HAP-1 (cell line): ENCODE measurements around the gene ZNF689.
"Not testable (repeated sequence)": the region's sequence is repeated elsewhere in the genome, so short reads cannot be mapped to it uniquely, and the experiment has no call there.

Experiments used
- DNase-seq, 2 experiments: peaks; one replicate each; pipeline ENCODE4 v3.0.0-alpha.2; 2016 to 2020; ENCODE audit warnings: low spot score in 2 of 2
- H3K27me3 ChIP-seq: fragments of 250-450 bp; sonication (Bioruptor Pico); 2 replicates; pipeline ENCODE4 v1.5.1; 2020; ENCODE audit warnings: low read depth, mild to moderate bottlenecking, moderate library complexity
- H3K36me3 ChIP-seq: fragments of 250-450 bp; sonication (Bioruptor Pico); replicated peaks from 2 replicates; pipeline ENCODE4 v1.5.1; 2020; ENCODE audit warnings: mild to moderate bottlenecking
- H3K4me1 ChIP-seq: fragments of 250-450 bp; sonication (Bioruptor Pico); 2 replicates; pipeline ENCODE4 v1.5.1; 2020; ENCODE audit warnings: mild to moderate bottlenecking
- H3K4me3 ChIP-seq: fragments of 250-450 bp; sonication (Bioruptor Pico); 2 replicates; pipeline ENCODE4 v1.5.1; 2020; ENCODE audit warnings: mild to moderate bottlenecking, moderate library complexity
- H3K9me3 ChIP-seq: fragments of 250-450 bp; sonication (Bioruptor Pico); 2 replicates; pipeline ENCODE4 v1.5.1; 2020; ENCODE audit warnings: mild to moderate bottlenecking, moderate library complexity
- in situ Hi-C: fragments of 300-500 bp; cut with MboI; formaldehyde crosslinking; loops from 3 replicates; pipeline ENCODE4 v1.14.3; 2020; ENCODE audit warnings: low sequenced_read_pairs, inconsistent platforms, mixed read lengths

The ZNF689 gene

DNA sequence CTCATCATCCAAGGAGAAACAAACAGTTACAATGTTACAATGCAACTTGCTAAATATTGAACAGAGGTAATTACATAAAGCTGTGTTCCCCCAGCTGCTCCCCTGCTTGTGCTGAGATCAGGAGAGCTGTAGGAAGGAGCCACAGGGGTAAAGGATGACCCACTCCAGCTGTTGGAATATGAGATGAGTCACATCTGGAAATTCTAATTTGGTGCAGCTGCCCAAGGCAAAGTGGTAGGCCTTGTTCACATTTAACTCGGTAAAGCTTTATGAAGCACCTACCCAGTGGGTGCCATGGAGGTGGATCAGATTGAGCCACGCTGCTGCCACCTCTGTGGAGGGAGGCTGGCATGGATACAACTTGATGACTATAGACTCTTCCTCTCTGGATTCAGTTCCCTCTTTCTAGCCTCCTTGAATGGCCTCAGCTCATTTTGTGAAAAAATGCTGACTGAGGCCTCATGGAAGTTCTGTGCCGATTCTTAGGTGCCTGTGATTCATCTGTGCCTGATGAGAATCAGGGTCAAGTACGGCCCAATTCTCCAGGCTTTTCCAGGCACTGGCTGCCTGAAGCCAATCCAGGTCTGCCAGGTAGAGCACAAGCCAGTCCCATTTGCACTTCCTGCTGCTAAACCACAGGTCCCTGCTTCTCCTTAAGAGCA is 7.4 kb downstream of the ZNF689 start:
- in situ Hi-C loops: no loop called here
- DNase-seq: no peak
- Histone ChIP-seq H3K36me3 (peaks cover 43% of the 10 kb centered on the region), H3K9me3 (no peaks in the 10 kb centered on the region), H3K4me1 (no peaks in the 10 kb centered on the region), H3K27me3 (no peaks in the 10 kb centered on the region), H3K4me3 (no peak overlapping the region)

DNA sequence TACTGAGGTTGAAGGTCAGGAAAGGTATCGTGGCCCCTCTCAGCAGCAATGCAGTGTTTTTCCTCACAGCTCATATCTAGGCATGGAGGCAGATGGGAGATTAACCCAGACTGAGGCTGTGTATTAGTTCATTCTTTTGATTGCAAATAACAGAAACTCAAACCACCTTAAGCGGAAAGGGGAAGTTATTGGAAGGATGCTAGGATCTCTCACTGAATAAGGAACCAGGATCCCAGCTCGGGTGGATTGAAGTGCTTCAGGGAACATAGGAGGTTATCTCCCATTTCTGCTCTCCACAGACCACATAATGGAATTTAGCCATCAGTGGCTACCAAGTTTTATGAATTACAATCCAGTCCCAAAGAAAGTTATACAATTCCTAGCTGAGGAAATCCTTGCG is 8.2 kb downstream of the ZNF689 start:
- Histone ChIP-seq H3K4me1 (no peaks in the 10 kb centered on the region), H3K9me3 (no peaks in the 10 kb centered on the region), H3K4me3 (no peak overlapping the region), H3K27me3 (no peaks in the 10 kb centered on the region), H3K36me3 (peaks cover 37% of the 10 kb centered on the region)
- no peak for DNase-seq
- in situ Hi-C loops: no loop called here

DNA sequence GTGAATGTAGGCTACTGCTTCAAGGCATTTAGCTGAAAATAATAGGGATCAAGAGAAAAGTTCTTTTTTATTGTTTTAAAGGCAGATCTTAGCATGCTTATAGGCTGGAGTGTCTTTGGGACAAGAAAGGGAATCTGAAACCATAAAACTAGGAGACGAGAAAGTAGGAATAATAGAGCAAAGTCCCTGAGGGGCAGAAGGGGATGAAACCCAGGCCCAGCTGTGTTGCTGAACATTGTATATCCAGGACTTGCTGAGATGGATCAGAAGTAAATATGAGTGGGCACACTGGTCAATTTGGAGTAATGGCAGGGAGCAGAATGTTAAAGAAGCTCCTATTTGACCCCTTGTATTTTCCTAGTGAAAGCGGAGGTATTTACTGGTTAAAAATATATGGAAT is 9.3 kb downstream of the ZNF689 start:
- Histone ChIP-seq H3K4me1 (no peaks in the 10 kb centered on the region), H3K36me3 (peaks cover 29% of the 10 kb centered on the region), H3K9me3 (no peaks in the 10 kb centered on the region), H3K27me3 (no peaks in the 10 kb centered on the region), H3K4me3 (no peak overlapping the region)
- in situ Hi-C loops: no loop called here
- DNase-seq: no peak

DNA sequence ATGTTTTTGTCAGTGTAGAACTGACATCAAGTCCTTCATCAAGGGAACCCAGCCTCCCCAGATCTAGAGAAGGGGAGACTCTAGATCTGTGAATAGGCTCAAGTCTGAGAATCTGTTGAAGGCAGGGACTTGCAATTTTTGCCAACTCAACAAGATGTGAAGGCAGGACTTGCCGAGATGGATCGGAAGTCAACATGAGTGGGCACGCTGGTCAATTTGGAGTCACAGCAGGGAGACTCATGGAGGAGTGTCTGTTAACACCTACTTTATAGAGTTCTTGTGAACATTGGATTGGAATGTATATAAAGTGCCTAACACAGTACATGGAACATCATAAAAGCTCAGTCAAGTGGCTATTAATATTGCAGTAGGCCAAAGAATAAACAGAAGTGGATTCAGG is 10.0 kb downstream of the ZNF689 start:
- DNase-seq: no peak
- peaks cover 23% of the 10 kb centered on the region for H3K36me3 ChIP-seq
- no peaks in the 10 kb centered on the region for H3K4me1 ChIP-seq
- no peaks in the 10 kb centered on the region for H3K9me3 ChIP-seq
- in situ Hi-C loops: no loop called here
- H3K27me3 ChIP-seq: no peaks in the 10 kb centered on the region
- H3K4me3 ChIP-seq: no peak overlapping the region

DNA sequence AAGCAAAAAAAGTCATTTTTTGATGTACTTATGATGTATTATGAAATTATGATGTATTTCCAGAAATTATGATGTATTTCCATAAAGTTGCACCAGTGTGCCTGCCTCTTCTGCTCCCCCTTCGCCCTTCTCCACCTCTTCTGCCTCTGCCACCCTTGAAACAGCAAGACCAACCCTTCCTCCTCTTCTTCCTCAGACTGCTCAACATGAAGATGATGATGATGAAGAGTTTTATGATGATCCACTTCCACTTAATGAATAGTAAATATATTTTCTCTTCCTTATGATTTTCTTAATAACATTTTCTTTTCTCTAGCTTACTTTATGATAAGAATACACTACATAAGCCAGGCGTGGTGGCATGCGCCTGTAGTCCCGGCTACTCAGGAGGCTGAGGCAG is 17.3 kb downstream of the ZNF689 start:
- H3K4me3 ChIP-seq: no peak overlapping the region
- in situ Hi-C loops: no loop called here
- H3K36me3 ChIP-seq: no peaks in the 10 kb centered on the region
- no peak for DNase-seq
- H3K9me3 ChIP-seq: no peaks in the 10 kb centered on the region
- H3K27me3 ChIP-seq: no peaks in the 10 kb centered on the region
- H3K4me1 ChIP-seq: no peaks in the 10 kb centered on the region

DNA sequence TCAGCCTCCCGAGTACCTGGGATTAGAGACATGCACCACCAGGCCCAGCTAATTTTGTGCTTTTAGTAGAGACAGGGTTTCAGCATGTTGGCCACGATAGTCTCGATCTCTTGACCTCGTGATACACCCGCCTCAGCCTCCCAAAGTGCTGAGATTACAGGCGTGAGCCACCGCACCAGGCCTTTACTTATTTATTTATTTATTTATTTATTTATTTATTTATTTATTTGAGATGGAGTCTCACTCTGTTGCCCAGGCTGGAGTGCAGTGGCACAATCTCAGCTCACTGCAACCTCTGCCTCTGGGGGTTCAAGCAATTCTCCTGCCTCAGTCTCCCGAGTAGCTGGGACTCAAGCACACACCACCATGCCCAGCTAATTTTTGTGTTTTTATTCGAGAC is 19.3 kb downstream of the ZNF689 start:
- DNase-seq, in situ Hi-C loops, H3K36me3 ChIP-seq, H3K4me3 ChIP-seq, H3K27me3 ChIP-seq, H3K9me3 ChIP-seq, H3K4me1 ChIP-seq: not testable (repeated sequence)

DNA sequence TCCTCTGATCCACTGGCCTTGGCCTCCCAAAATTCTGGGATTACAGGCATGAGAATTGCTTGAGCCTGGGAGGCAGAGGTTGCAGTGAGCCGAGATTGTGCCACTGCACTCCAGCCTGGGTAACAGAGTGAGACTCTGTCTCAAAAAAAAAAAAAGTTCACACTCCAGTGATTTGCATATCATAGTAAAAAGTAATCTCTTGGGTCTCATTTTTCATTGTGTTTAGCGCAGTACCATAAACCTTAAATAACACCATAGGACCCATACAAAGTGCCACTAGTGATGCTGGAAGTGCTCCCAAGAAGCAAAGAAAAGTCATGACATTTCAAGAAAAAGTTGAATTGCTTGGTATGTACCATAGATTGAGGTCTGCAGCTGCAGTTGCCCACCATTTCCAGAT is 20.6 kb downstream of the ZNF689 start:
- H3K36me3 ChIP-seq, in situ Hi-C loops, H3K27me3 ChIP-seq, H3K4me1 ChIP-seq, H3K4me3 ChIP-seq, DNase-seq, H3K9me3 ChIP-seq: not testable (repeated sequence)

DNA sequence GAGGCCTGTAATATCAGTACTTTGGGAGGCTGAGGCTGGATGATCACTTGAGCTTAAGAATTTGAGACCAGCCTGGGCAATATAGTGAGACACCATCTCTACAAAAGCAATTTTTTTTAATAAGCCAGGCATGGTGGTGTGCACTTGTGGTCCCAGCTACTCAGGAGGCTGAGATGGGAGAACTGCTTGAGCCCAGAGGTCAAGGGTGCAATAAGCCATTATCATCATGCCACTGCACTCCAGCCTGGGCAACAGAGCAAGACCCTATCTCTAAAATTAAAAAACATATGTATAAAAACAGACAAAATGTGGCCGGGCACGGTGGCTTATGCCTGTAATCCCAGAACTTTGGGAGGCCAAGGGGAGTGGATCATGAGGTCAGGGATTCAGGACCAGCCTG is 21.5 kb downstream of the ZNF689 start:
- in situ Hi-C loops: no loop called here
- no peaks in the 10 kb centered on the region for H3K9me3 ChIP-seq
- H3K4me1 ChIP-seq: no peaks in the 10 kb centered on the region
- DNase-seq: no peak
- no peaks in the 10 kb centered on the region for H3K27me3 ChIP-seq
- H3K4me3 ChIP-seq: no peak overlapping the region
- H3K36me3 ChIP-seq: no peaks in the 10 kb centered on the region

DNA sequence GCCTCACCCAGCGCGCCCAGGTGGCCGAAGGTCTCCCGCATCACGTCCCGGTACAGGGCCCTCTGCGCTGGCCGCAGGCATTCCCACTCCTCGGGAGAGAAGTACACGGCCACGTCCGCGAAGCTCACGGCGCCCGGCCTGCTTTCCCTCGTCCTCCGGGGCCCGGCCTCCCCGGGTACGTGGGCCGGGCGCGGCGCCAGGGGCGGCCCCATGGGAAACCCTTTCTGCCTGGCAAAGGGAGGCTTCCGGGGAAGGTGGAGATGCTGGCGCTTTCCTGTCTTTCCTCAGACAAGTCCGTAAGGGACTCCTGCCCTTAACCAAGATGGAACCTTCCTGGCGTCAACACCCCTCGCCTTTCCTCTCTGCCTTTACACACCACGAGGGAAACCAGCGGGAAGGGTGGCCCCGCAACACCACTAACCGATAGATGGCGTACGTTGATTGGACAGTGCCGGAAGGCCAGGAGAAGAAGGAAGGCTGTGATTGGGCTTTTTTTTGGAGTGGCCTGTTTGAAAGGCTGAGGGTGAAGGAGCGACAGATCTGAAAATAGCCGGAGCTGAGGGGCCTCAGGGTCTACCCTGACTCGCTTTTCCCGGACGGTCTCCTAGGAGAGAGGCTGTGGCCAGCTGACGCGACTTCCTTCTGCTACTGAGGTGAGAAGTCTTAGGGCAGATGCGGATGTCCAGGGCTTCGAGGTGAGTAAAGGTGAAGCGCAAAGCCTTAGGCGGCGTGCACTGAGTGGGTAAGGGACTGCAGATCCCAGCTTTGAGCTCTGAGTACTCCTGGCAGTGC is 24.6 kb downstream of the ZNF689 start, which contains the start of gene ZNF785:
TSS of gene ZNF785 (minus strand) at position 298 of the 792 bp plus-strand sequence. CDS start at position 212, 86 bp downstream.
- no peak within 1 kb of the TSS for H3K4me3 ChIP-seq
- no peaks in the 10 kb centered on the region for H3K4me1 ChIP-seq
- in situ Hi-C loops: no loop called here
- no peak for DNase-seq
- H3K36me3 ChIP-seq: no peaks in the 10 kb centered on the region
- no peaks in the 10 kb centered on the region for H3K9me3 ChIP-seq
- no peaks in the 10 kb centered on the region for H3K27me3 ChIP-seq

DNA sequence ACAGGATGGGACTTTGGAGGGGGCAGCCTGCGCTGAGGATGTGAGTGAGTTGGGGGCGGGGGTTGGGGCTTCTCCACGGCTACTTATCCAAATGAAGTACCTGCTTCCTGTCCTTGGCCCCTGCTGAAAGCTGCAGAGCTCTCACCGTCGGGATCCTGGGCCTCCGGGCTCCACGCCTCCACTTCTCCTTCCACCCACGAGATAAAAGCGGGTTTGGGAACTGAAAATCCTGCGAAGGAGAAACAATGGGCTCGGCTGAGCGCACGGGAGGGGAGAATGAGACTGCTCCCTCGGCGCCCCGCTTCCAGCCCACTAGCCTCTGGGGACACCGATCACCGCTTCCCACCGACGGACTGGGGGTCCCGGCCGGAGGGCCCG is 25.2 kb downstream of the ZNF689 start:
- no peaks in the 10 kb centered on the region for H3K9me3 ChIP-seq
- no peaks in the 10 kb centered on the region for H3K36me3 ChIP-seq
- H3K4me1 ChIP-seq: no peaks in the 10 kb centered on the region
- in situ Hi-C loops: no loop called here
- H3K27me3 ChIP-seq: no peaks in the 10 kb centered on the region
- no peak overlapping the region for H3K4me3 ChIP-seq
- DNase-seq: no peak

DNA sequence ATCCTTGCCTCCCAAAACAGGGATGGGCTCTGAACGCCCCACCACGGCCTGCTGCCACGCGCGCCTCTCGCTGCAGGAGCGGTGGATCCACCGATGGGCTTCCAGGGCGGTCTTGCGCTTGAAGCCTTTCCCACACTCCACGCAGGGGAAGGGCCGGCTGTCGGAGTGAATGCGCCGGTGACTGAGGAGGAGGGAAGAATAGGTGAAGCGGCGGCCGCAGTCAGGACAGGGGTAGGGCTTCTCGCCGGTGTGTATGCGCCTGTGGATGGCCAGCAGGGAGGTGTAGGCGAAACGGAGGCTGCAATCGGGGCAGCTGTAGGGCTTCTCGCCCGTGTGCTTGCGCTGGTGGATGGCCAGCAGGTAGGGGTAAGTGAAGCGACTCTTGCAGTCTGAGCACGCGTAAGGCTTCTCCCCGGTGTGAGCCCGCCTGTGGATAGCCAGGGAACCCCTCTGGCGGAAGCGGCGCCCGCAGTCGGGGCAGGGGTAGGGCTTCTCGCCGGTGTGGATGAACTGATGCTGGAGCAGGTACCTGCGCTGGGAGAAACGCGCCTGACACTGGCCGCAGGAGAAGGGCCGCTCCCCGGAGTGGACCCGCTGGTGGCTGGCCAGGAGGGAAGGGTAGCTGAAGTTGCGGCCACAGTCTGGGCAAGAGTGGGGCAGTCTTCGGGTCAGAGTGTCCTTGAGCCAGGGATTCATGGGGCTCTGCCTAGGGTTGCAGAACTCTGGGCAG is 27.4 kb downstream of the ZNF689 start:
- in situ Hi-C loops: no loop called here
- no peaks in the 10 kb centered on the region for H3K9me3 ChIP-seq

DNA sequence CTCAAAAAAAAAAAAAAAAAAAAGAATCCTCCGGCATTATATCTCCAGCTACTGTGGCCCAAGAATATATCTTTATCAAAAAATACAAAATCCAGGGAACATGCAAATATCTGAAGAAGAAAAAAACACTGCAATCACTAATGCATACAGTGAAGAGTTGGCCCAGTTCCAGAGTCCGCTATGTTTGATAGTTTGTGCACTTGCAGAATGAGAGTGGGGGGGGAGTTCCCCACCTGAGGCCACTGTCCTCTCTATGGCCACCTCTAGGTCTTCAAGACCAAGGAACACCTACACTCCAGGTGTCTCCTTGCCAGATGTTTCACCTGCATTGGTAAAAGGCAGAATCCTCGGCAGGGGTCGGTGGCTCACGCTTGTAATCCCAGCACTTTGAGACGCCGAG is 28.7 kb downstream of the ZNF689 start:
- in situ Hi-C loops: no loop called here
- H3K27me3 ChIP-seq: no peaks in the 10 kb centered on the region
- H3K4me1 ChIP-seq: no peaks in the 10 kb centered on the region
- no peaks in the 10 kb centered on the region for H3K9me3 ChIP-seq
- DNase-seq: no peak
- H3K36me3 ChIP-seq: no peaks in the 10 kb centered on the region
- H3K4me3 ChIP-seq: no peak overlapping the region

More for the DNA sequence above, 27.4 kb downstream of the ZNF689 start:
- H3K36me3 ChIP-seq: no peaks in the 10 kb centered on the region
- no peaks in the 10 kb centered on the region for H3K27me3 ChIP-seq
- DNase-seq: no peak
- no peaks in the 10 kb centered on the region for H3K4me1 ChIP-seq
- H3K4me3 ChIP-seq: no peak overlapping the region

DNA sequence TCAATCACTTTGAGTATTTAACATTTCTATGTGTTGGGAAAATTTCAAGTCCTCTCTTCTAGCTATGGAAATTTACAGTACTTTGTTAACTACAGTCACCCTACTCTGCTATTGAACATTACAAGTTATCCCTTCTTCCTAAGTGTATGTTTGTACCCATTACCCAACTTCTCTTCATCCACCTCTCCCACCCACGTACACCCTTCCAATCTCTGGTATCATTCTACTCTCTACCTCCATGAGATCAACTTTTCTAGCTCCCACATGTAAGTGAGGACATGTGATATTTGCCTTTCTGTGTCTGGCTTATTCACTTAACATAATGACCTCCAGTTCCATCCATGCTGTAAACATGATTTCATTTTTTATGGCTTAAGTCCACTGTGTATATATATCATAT is 35.5 kb downstream of the ZNF689 start:
- no peaks in the 10 kb centered on the region for H3K36me3 ChIP-seq
- peaks cover 14% of the 10 kb centered on the region for H3K4me1 ChIP-seq
- H3K27me3 ChIP-seq: no peaks in the 10 kb centered on the region
- DNase-seq: no peak
- in situ Hi-C loops: loop anchor here (10.0 kb wide), 1 partner anchor 140 kb away; the partner anchor contains the start of gene DCTPP1
- no peak overlapping the region for H3K4me3 ChIP-seq
- no peaks in the 10 kb centered on the region for H3K9me3 ChIP-seq
